ENCODE measurements around the gene SLC35F2.
A peak's percentile ranks its signal among the peaks of the same experiment; 100 is the strongest.

SLC35F2 gene

DNA sequence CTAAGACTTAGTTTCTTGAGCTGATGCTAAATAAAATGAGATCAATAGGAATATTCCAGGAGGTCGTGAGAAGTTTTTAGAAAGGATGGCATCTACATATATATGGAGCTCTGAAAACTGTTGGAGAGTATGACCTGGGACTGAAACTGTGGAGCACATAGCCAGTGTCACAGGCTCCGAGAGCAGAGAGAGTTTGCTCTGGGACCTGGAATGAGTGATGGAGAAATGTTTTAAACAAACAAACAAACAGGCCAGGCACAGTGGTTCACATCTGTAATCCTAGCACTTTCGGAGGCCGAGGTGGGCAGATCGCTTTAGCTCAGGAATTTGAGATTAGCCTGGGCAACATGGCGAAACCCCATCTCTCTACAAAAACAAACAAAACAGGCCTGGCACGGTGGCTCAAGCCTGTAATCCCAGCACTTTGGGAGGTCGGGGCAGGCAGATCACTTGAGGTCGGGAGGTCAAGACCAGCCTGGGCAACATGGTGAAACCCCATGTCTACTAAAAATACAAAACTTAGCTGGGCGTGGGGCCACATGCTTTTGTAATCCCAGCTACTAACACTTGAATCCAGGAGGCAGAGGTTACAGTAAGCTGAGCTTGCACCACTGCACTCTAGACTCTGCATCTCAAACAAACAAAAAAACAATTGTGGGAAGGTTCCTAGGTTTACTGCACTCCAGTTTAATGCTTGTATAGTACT, 67.1 kb downstream of the SLC35F2 start:
- Histone ChIP-seq H3K4me2 (ENCODE audit: low read length, poor library complexity, severe bottlenecking) (no peak overlapping the region), H3K79me1 (replicated peaks; ENCODE audit: low read length, poor library complexity, severe bottlenecking) (peaks cover 4% of the 10 kb centered on the region), H2AK5ac (ENCODE audit: low read length, severe bottlenecking) (no peak overlapping the region), H3K14ac (ENCODE audit: low read length in 2 of 2) (no peak overlapping the region), H3K27me3 (ENCODE audit: control insufficient read depth in 1 of 2, insufficient read depth in 1 of 2, low read length in 2 of 2) (no peaks in the 10 kb centered on the region), H3K4ac (ENCODE audit: low read depth in 1 of 2, low read length in 2 of 2) (no peak overlapping the region), H3K27ac (ENCODE audit: low read length, poor library complexity, severe bottlenecking) (no peak overlapping the region), H2BK120ac (ENCODE audit: low read depth, low read length) (no peak overlapping the region), H3K36me3 (ENCODE audit: control insufficient read depth in 1 of 2, insufficient read depth in 2 of 2, low read depth in 1 of 2, low read length in 2 of 2) (peaks cover 13 to 17% of the 10 kb centered on the region in 2 experiments), H3K4me1 (ENCODE audit: control insufficient read depth, insufficient read depth, low read depth, low read length) (peaks cover 2% of the 10 kb centered on the region), H2BK15ac (ENCODE audit: low read depth, poor library complexity, severe bottlenecking) (no peak overlapping the region), H3K23ac (ENCODE audit: low read length in 2 of 2) (no peak overlapping the region), H4K8ac (ENCODE audit: low read length) (no peak overlapping the region), H4K91ac (ENCODE audit: low read length) (no peak overlapping the region), H3K4me3 (ENCODE audit: insufficient read depth in 1 of 2, low read depth in 1 of 2, low read length in 2 of 2) (no peak overlapping the region), H3K9ac (ENCODE audit: low read length) (no peak overlapping the region), H3K9me3 (ENCODE audit: control insufficient read depth, low read length) (no peaks in the 10 kb centered on the region), H2BK5ac (ENCODE audit: low read depth, low read length, poor library complexity, severe bottlenecking) (no peak overlapping the region), H2AFZ (ENCODE audit: low read depth, low read length) (no peak overlapping the region), H2BK12ac (ENCODE audit: low read length in 2 of 2) (no peak overlapping the region), H3K18ac (ENCODE audit: low read depth in 1 of 2, low read length in 2 of 2) (no peak overlapping the region)
- DNase-seq, result no peak
- 60% methylated on average over 10 of the region's 10 CpGs for WGBS

DNA sequence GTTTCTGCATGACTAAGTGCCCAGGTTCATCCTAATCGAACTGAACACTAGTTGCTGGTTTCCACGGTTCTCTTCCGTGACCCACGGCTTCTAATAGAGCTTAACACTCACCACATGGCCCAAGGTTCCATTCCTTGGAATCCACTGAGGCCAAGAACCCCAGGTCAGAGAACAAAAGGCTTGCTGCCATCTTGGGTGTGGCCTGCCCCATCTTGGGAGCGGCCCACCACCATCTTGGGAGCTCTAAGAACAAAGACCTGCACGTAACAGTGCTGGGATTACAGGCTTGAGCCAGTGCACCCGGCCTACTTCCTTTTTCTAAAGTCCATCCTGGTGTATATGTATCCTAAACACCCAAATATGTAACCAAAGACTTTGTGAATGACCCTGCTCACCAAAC, 68.8 kb downstream of the SLC35F2 start:
- H3K36me3 ChIP-seq (ENCODE audit: control insufficient read depth in 1 of 2, insufficient read depth in 2 of 2, low read depth in 1 of 2, low read length in 2 of 2), result peaks cover 12 to 13% of the 10 kb centered on the region in 2 experiments

DNA sequence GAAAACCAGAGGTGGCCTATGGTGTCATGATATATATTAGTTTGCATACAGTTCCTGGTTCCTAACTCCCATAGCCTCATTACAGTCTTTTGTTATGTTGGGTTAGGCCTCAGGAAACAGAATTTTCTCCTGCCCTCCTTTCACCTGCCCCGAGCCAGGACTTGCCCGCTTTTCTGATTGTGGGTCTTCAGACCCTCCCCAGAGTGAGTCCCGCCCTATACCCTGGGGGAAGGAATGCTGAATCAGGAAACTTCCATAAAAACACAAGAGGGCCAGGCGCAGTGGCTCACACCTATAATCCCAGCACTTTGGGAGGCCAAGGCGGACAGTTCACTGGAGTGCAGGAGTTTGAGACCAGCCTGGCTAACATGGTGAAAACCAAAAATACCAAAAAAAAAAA, 70.9 kb downstream of the SLC35F2 start:
- WGBS, result 83% methylated on average over 5 of the region's 5 CpGs
- no peak overlapping the region for H2AK5ac ChIP-seq (ENCODE audit: low read length, severe bottlenecking)
- H3K23ac ChIP-seq (ENCODE audit: low read length in 2 of 2), result no peak overlapping the region
- no peak overlapping the region for H2BK12ac ChIP-seq (ENCODE audit: low read length in 2 of 2)
- no peak overlapping the region for H2BK15ac ChIP-seq (ENCODE audit: low read depth, poor library complexity, severe bottlenecking)
- H3K36me3 ChIP-seq (ENCODE audit: control insufficient read depth in 1 of 2, insufficient read depth in 2 of 2, low read depth in 1 of 2, low read length in 2 of 2), result peaks cover 9 to 10% of the 10 kb centered on the region in 2 experiments
- no peak overlapping the region for H3K9ac ChIP-seq (ENCODE audit: low read length)
- no peaks in the 10 kb centered on the region for H3K27me3 ChIP-seq (ENCODE audit: control insufficient read depth in 1 of 2, insufficient read depth in 1 of 2, low read length in 2 of 2)
- no peak overlapping the region for H3K4me2 ChIP-seq (ENCODE audit: low read length, poor library complexity, severe bottlenecking)
- DNase-seq, result no peak
- no peaks in the 10 kb centered on the region for H3K9me3 ChIP-seq (ENCODE audit: control insufficient read depth, low read length)
- no peak overlapping the region for H2BK120ac ChIP-seq (ENCODE audit: low read depth, low read length)
- H4K8ac ChIP-seq (ENCODE audit: low read length), result no peak overlapping the region
- no peak overlapping the region for H4K91ac ChIP-seq (ENCODE audit: low read length)
- H3K79me1 ChIP-seq (replicated peaks; ENCODE audit: low read length, poor library complexity, severe bottlenecking), result no peaks in the 10 kb centered on the region
- H3K4me1 ChIP-seq (ENCODE audit: control insufficient read depth, insufficient read depth, low read depth, low read length), result peaks cover 2% of the 10 kb centered on the region
- no peak overlapping the region for H2BK5ac ChIP-seq (ENCODE audit: low read depth, low read length, poor library complexity, severe bottlenecking)
- H3K27ac ChIP-seq (ENCODE audit: low read length, poor library complexity, severe bottlenecking), result no peak overlapping the region
- H3K4ac ChIP-seq (ENCODE audit: low read depth in 1 of 2, low read length in 2 of 2), result no peak overlapping the region
- H3K14ac ChIP-seq (ENCODE audit: low read length in 2 of 2), result no peak overlapping the region
- no peak overlapping the region for H2AFZ ChIP-seq (ENCODE audit: low read depth, low read length)
- no peak overlapping the region for H3K4me3 ChIP-seq (ENCODE audit: insufficient read depth in 1 of 2, low read depth in 1 of 2, low read length in 2 of 2)
- no peak overlapping the region for H3K18ac ChIP-seq (ENCODE audit: low read depth in 1 of 2, low read length in 2 of 2)

More for the DNA sequence above, 68.8 kb downstream of the SLC35F2 start:
- no peaks in the 10 kb centered on the region for H3K9me3 ChIP-seq (ENCODE audit: control insufficient read depth, low read length)
- no peak overlapping the region for H3K27ac ChIP-seq (ENCODE audit: low read length, poor library complexity, severe bottlenecking)
- no peak overlapping the region for H4K8ac ChIP-seq (ENCODE audit: low read length)
- H2AFZ ChIP-seq (ENCODE audit: low read depth, low read length), result peak overlapping the region; percentile 4
- no peaks in the 10 kb centered on the region for H3K27me3 ChIP-seq (ENCODE audit: control insufficient read depth in 1 of 2, insufficient read depth in 1 of 2, low read length in 2 of 2)
- no peak overlapping the region for H2BK120ac ChIP-seq (ENCODE audit: low read depth, low read length)
- no peak overlapping the region for H3K9ac ChIP-seq (ENCODE audit: low read length)
- H3K14ac ChIP-seq (ENCODE audit: low read length in 2 of 2), result no peak overlapping the region
- no peak overlapping the region for H2BK12ac ChIP-seq (ENCODE audit: low read length in 2 of 2)
- peaks cover 2% of the 10 kb centered on the region for H3K4me1 ChIP-seq (ENCODE audit: control insufficient read depth, insufficient read depth, low read depth, low read length)
- DNase-seq, result no peak
- no peak overlapping the region for H3K18ac ChIP-seq (ENCODE audit: low read depth in 1 of 2, low read length in 2 of 2)
- no peak overlapping the region for H2AK5ac ChIP-seq (ENCODE audit: low read length, severe bottlenecking)
- no peak overlapping the region for H3K4ac ChIP-seq (ENCODE audit: low read depth in 1 of 2, low read length in 2 of 2)
- peaks cover 4% of the 10 kb centered on the region for H3K79me1 ChIP-seq (replicated peaks; ENCODE audit: low read length, poor library complexity, severe bottlenecking)
- WGBS, result 94% methylated on average over 7 of the region's 7 CpGs
- no peak overlapping the region for H3K4me2 ChIP-seq (ENCODE audit: low read length, poor library complexity, severe bottlenecking)
- no peak overlapping the region for H2BK5ac ChIP-seq (ENCODE audit: low read depth, low read length, poor library complexity, severe bottlenecking)
- H3K4me3 ChIP-seq (ENCODE audit: insufficient read depth in 1 of 2, low read depth in 1 of 2, low read length in 2 of 2), result no peak overlapping the region
- no peak overlapping the region for H3K23ac ChIP-seq (ENCODE audit: low read length in 2 of 2)
- H2BK15ac ChIP-seq (ENCODE audit: low read depth, poor library complexity, severe bottlenecking), result no peak overlapping the region
- no peak overlapping the region for H4K91ac ChIP-seq (ENCODE audit: low read length)

DNA sequence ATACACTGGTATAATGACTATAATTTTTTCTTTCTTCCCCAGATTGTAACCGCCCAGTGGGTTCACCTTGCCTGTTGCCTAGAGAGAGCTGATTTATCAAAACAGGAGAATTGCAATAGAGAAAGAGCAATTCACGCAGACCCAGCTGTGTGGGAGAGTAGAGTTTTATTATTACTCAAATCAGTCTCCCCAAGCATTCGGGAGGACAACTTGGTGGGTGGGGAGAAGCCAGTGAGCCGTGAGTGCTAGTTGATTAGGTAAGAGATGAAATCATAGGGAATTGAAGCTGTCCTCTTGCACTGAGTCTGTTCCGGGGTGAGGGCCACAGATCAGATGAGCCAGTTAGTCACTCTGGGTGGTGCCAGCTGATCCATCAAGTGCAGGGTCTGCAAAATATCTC, 73.2 kb downstream of the SLC35F2 start:
- H3K9ac ChIP-seq (ENCODE audit: low read length), result peak overlapping the region; percentile 22
- H2AK5ac ChIP-seq (ENCODE audit: low read length, severe bottlenecking), result no peak overlapping the region
- no peak overlapping the region for H2BK12ac ChIP-seq (ENCODE audit: low read length in 2 of 2)
- peaks cover 0 to 6% of the 10 kb centered on the region in 2 experiments for H3K36me3 ChIP-seq (ENCODE audit: control insufficient read depth in 1 of 2, insufficient read depth in 2 of 2, low read depth in 1 of 2, low read length in 2 of 2)
- no peak overlapping the region for H2BK5ac ChIP-seq (ENCODE audit: low read depth, low read length, poor library complexity, severe bottlenecking)
- no peak overlapping the region for H3K4ac ChIP-seq (ENCODE audit: low read depth in 1 of 2, low read length in 2 of 2)
- WGBS, result 68% methylated on average over 4 of the region's 5 CpGs
- H2BK120ac ChIP-seq (ENCODE audit: low read depth, low read length), result no peak overlapping the region
- H3K4me1 ChIP-seq (ENCODE audit: control insufficient read depth, insufficient read depth, low read depth, low read length), result peaks cover 2% of the 10 kb centered on the region
- no peaks in the 10 kb centered on the region for H3K79me1 ChIP-seq (replicated peaks; ENCODE audit: low read length, poor library complexity, severe bottlenecking)
- H3K14ac ChIP-seq (ENCODE audit: low read length in 2 of 2), result no peak overlapping the region
- no peaks in the 10 kb centered on the region for H3K9me3 ChIP-seq (ENCODE audit: control insufficient read depth, low read length)
- no peak overlapping the region for H3K4me3 ChIP-seq (ENCODE audit: insufficient read depth in 1 of 2, low read depth in 1 of 2, low read length in 2 of 2)
- H3K18ac ChIP-seq (ENCODE audit: low read depth in 1 of 2, low read length in 2 of 2), result no peak overlapping the region
- no peak overlapping the region for H4K8ac ChIP-seq (ENCODE audit: low read length)
- DNase-seq, result peak; percentile 22
- no peak overlapping the region for H3K23ac ChIP-seq (ENCODE audit: low read length in 2 of 2)
- H4K91ac ChIP-seq (ENCODE audit: low read length), result no peak overlapping the region
- H3K27me3 ChIP-seq (ENCODE audit: control insufficient read depth in 1 of 2, insufficient read depth in 1 of 2, low read length in 2 of 2), result no peaks in the 10 kb centered on the region
- no peak overlapping the region for H2AFZ ChIP-seq (ENCODE audit: low read depth, low read length)
- H2BK15ac ChIP-seq (ENCODE audit: low read depth, poor library complexity, severe bottlenecking), result no peak overlapping the region
- H3K4me2 ChIP-seq (ENCODE audit: low read length, poor library complexity, severe bottlenecking), result no peak overlapping the region
- H3K27ac ChIP-seq (ENCODE audit: low read length, poor library complexity, severe bottlenecking), result no peak overlapping the region
